HCT116 (cell line): ENCODE results near the gene CTBP2. TPM values are rescaled to one million over a fixed set of nuclear protein-coding genes. Genes with fewer than 3 reads are reported as not detected.

Experiments used
- ATAC-seq: fragments of 200-7000 bp; cut with Tn5 transposase; 2 replicates; pipeline ENCODE4 v1.9.1; 2020; ENCODE audit warnings: mild to moderate bottlenecking, moderate library complexity
- BruUV-seq: library from RNA; stranded (reverse); fragments of 400-500 nt; replicated peaks from 2 replicates; lab custom pipeline; 2021; lab: Mats Ljungman, UMichigan
- CTCF ChIA-PET: fragments of 300-600 bp; sonication (Branson Sonifier 250); formaldehyde crosslinking; loops from one replicate; lab custom pipeline; 2021; ENCODE audit warnings: antibody characterized with exemption; lab: Charles Lee
- POLR2A ChIA-PET: fragments of 300-600, 350-600 bp; sonication (Branson Sonifier 250); formaldehyde crosslinking; loops from one replicate; lab custom pipeline; 2021; ENCODE audit warnings: antibody characterized with exemption; lab: Charles Lee
- RAD21 ChIA-PET, 2 experiments: fragments of 300-600 bp; sonication (Branson Sonifier 250); formaldehyde crosslinking; loops; one replicate each; lab custom pipeline; 2023; ENCODE audit warnings: low total read pairs in 2 of 2; ENCODE audit not compliant: uncharacterized antibody in 2 of 2, unreplicated experiment in 2 of 2, low non-redundant PET in 1 of 2; lab: Charles Lee
- DNase-seq: peaks from one replicate; pipeline ENCODE4 v3.0.0-alpha.2; 2010; ENCODE audit warnings: low read depth, low spot score
- H2AFZ ChIP-seq: fragments of 200-600 bp; shearing (Covaris generic), sonication (generic); 2 replicates; pipeline ENCODE4 v1.6.1; 2017; ENCODE audit warnings: low read depth, mixed run types, mixed read lengths, antibody characterized with exemption, low read length; ENCODE audit not compliant: poor library complexity, severe bottlenecking
- H3K27ac ChIP-seq: 2 replicates; pipeline ENCODE4 v1.5.1; 2012; ENCODE audit warnings: low read depth, low read length
- H3K27me3 ChIP-seq: fragments of 200-600 bp; sonication (generic); 2 replicates; pipeline ENCODE4 v1.6.1; 2016; ENCODE audit warnings: mixed run types, low read length, mixed read lengths; ENCODE audit not compliant: insufficient read depth
- H3K36me3 ChIP-seq, 2 experiments: fragments of 200-500 bp in 1 of 2; fragments of 200-600 bp in 1 of 2; sonication (Bioruptor generic) in 1 of 2; sonication (generic) in 1 of 2; 2 replicates each; pipeline versions ENCODE4 v1.5.1 to v1.6.1; 2014 to 2016; ENCODE audit warnings: low read length in 2 of 2, inconsistent platforms in 1 of 2, mixed read lengths in 1 of 2, mixed run types in 1 of 2; ENCODE audit not compliant: insufficient read depth in 2 of 2, control insufficient read depth in 1 of 2
- H3K4me1 ChIP-seq, 2 experiments: fragments of 200-600 bp in 1 of 2; sonication (generic) in 1 of 2; 2 replicates each; pipeline versions ENCODE4 v1.5.1 to v1.6.1; 2012 to 2017; ENCODE audit warnings: low read length in 2 of 2, inconsistent platforms in 1 of 2, mild to moderate bottlenecking in 1 of 2, mixed read lengths in 1 of 2, mixed run types in 1 of 2, moderate library complexity in 1 of 2; ENCODE audit not compliant: insufficient read depth in 2 of 2, control insufficient read depth in 1 of 2
- H3K4me2 ChIP-seq: fragments of 200-600 bp; sonication (generic); 2 replicates; pipeline ENCODE4 v1.6.1; 2017; ENCODE audit warnings: mixed run types, low read length, mixed read lengths
- H3K4me3 ChIP-seq, 2 experiments: fragments of 200-600 bp in 1 of 2; sonication (generic) in 1 of 2; replicated peaks in 1 of 2; 2 replicates each; pipeline ENCODE4 v1.5.1; 2011 to 2016; ENCODE audit warnings: low read length in 2 of 2, control low read depth in 1 of 2, low read depth in 1 of 2, mild to moderate bottlenecking in 1 of 2, mixed read lengths in 1 of 2, mixed run types in 1 of 2
- H3K79me2 ChIP-seq: fragments of 200-600 bp; sonication (generic); 2 replicates; pipeline ENCODE4 v1.6.1; 2017; ENCODE audit warnings: mild to moderate bottlenecking, mixed run types, low read length, moderate library complexity, mixed read lengths; ENCODE audit not compliant: insufficient read depth
- H3K9ac ChIP-seq: fragments of 200-600 bp; sonication (generic); 2 replicates; pipeline ENCODE4 v1.6.1; 2016; ENCODE audit warnings: low read length, mixed read lengths
- H3K9me2 ChIP-seq: fragments of 200-600 bp; sonication (generic), shearing (Covaris generic); 2 replicates; pipeline ENCODE4 v1.6.1; 2017; ENCODE audit warnings: mixed run types, mild to moderate bottlenecking, moderate library complexity; ENCODE audit not compliant: insufficient read depth
- H3K9me3 ChIP-seq, 2 experiments: fragments of 200-500 bp in 1 of 2; fragments of 200-600 bp in 1 of 2; sonication (Bioruptor generic) in 1 of 2; sonication (generic) in 1 of 2; 2 replicates each; pipeline ENCODE4 v1.6.1; 2014 to 2017; ENCODE audit warnings: low read length in 2 of 2, mixed read lengths in 2 of 2, inconsistent platforms in 1 of 2, low read depth in 1 of 2, mild to moderate bottlenecking in 1 of 2, mixed run types in 1 of 2, moderate library complexity in 1 of 2; ENCODE audit not compliant: control insufficient read depth in 1 of 2, insufficient read depth in 1 of 2
- H4K20me1 ChIP-seq: fragments of 200-600 bp; sonication (generic), shearing (Covaris generic); 2 replicates; pipeline ENCODE4 v1.6.1; 2017; ENCODE audit warnings: mixed run types, mild to moderate bottlenecking, moderate library complexity; ENCODE audit not compliant: insufficient read depth
- EGR1 ChIP-seq: IDR thresholded peaks from 2 replicates; pipeline ENCODE4 v1.6.1; 2012; ENCODE audit warnings: low read depth
- ELF1 ChIP-seq: IDR thresholded peaks from 2 replicates; pipeline ENCODE4 v1.6.1; 2012; ENCODE audit warnings: low read depth, borderline replicate concordance
- EZH2 ChIP-seq: fragments of 200-600 bp; sonication (generic); IDR thresholded peaks from 2 replicates; pipeline ENCODE4 v1.6.1; 2017; ENCODE audit warnings: antibody characterized with exemption, mixed run types
- EZH2phosphoT487 ChIP-seq: fragments of 200-600 bp; IDR thresholded peaks from 2 replicates; pipeline ENCODE4 v1.6.1; 2018; ENCODE audit warnings: antibody characterized with exemption, borderline replicate concordance
- FOSL1 ChIP-seq: IDR thresholded peaks from 2 replicates; pipeline ENCODE4 v1.6.1; 2012; ENCODE audit warnings: low read depth
- JUND ChIP-seq: IDR thresholded peaks from 2 replicates; pipeline ENCODE4 v1.6.1; 2012
- POLR2A ChIP-seq: IDR thresholded peaks from 2 replicates; pipeline ENCODE4 v1.7.0; 2011; ENCODE audit warnings: borderline replicate concordance; ENCODE audit not compliant: insufficient read depth, insufficient read length; ENCODE audit errors: extremely low read depth
- POLR2AphosphoS5 ChIP-seq: IDR thresholded peaks from 2 replicates; pipeline ENCODE4 v1.6.1; 2011; ENCODE audit warnings: mild to moderate bottlenecking, low read depth, low read length, moderate library complexity
- RAD21 ChIP-seq: IDR thresholded peaks from 2 replicates; pipeline ENCODE4 v1.6.1; 2012; ENCODE audit warnings: low read depth, mild to moderate bottlenecking
- SIN3A ChIP-seq: IDR thresholded peaks from 2 replicates; pipeline ENCODE4 v1.6.1; 2012; ENCODE audit warnings: low read depth
- SP1 ChIP-seq: IDR thresholded peaks from 2 replicates; pipeline ENCODE4 v1.6.1; 2012; ENCODE audit warnings: low read depth
- SRF ChIP-seq: IDR thresholded peaks from 2 replicates; pipeline ENCODE4 v1.6.1; 2012; ENCODE audit warnings: low read depth
- YY1 ChIP-seq: IDR thresholded peaks from 2 replicates; pipeline ENCODE4 v1.6.1; 2011; ENCODE audit warnings: low read length, low read depth, moderate library complexity, mild to moderate bottlenecking; ENCODE audit not compliant: insufficient replicate concordance; ENCODE audit errors: extremely low read depth
- ZFX ChIP-seq: fragments of 450-650 bp; IDR thresholded peaks from 2 replicates; pipeline ENCODE4 v1.6.1; 2017
- intact Hi-C: fragments of 100-400 bp; cut with micrococcal nuclease; formaldehyde crosslinking; loops from 2 replicates; pipeline ENCODE4 v1.10.0; 2022
- total RNA-seq: library from RNA; stranded (reverse); gene quantifications from one replicate; pipeline ENCODE4 v1.2.1, GENCODE V29; 2021; ENCODE audit not compliant: unreplicated experiment
- TF ChIP-seq, protein P1 (sequence below): IDR thresholded peaks from 2 replicates; pipeline ENCODE4 v1.6.1; 2011; ENCODE audit warnings: mild to moderate bottlenecking, low read length, moderate library complexity; ENCODE audit not compliant: insufficient replicate concordance; ENCODE audit errors: extremely low read depth
- TF ChIP-seq, protein P2 (sequence below): IDR thresholded peaks from 2 replicates; pipeline ENCODE4 v1.6.1; 2012
- TF ChIP-seq, protein P3 (sequence below): IDR thresholded peaks from 2 replicates; pipeline ENCODE4 v1.6.1; 2012

Gene CTBP2
- total RNA-seq, 1 experiment from 2014 or later, result 144 TPM

DNA sequence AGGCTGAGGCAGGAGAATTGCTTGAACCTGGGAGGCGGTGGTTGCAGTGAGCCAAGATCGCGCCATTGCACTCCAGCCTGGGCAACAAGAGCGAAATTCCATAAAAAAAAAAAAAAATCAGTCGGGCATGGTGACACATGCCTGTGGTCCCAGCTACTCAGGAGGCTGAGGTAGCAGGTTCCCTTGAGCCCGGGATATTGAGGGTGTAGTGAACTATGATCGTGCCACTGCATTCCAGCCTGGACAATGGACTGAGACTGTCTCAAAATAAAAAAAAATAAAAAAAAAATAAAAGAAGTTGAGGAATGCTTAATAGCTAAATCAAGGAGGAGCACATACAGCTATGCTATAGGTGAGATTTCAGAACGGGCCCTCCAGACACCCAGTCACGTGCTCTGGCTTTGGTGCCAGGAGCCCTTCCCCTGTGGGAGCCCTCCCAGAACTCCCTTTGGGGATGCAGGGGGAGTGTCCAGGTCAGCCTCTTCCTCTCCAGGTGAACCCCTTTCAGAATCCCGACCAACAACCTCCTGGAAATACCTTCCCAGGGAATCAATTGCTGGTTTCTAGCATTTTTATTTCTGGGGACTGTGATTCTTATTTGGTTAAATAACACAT is 42.9 kb upstream of the CTBP2 start (continued):
- TF ChIP-seq, protein P1, sequence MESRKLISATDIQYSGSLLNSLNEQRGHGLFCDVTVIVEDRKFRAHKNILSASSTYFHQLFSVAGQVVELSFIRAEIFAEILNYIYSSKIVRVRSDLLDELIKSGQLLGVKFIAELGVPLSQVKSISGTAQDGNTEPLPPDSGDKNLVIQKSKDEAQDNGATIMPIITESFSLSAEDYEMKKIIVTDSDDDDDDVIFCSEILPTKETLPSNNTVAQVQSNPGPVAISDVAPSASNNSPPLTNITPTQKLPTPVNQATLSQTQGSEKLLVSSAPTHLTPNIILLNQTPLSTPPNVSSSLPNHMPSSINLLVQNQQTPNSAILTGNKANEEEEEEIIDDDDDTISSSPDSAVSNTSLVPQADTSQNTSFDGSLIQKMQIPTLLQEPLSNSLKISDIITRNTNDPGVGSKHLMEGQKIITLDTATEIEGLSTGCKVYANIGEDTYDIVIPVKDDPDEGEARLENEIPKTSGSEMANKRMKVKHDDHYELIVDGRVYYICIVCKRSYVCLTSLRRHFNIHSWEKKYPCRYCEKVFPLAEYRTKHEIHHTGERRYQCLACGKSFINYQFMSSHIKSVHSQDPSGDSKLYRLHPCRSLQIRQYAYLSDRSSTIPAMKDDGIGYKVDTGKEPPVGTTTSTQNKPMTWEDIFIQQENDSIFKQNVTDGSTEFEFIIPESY, result no peak
- TF ChIP-seq EZH2, result no peak
- TF ChIP-seq, protein P2, sequence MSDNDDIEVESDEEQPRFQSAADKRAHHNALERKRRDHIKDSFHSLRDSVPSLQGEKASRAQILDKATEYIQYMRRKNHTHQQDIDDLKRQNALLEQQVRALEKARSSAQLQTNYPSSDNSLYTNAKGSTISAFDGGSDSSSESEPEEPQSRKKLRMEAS, result no peak
- no peak for TF ChIP-seq FOSL1
- TF ChIP-seq EGR1, result no peak
- no peak for TF ChIP-seq JUND

DNA sequence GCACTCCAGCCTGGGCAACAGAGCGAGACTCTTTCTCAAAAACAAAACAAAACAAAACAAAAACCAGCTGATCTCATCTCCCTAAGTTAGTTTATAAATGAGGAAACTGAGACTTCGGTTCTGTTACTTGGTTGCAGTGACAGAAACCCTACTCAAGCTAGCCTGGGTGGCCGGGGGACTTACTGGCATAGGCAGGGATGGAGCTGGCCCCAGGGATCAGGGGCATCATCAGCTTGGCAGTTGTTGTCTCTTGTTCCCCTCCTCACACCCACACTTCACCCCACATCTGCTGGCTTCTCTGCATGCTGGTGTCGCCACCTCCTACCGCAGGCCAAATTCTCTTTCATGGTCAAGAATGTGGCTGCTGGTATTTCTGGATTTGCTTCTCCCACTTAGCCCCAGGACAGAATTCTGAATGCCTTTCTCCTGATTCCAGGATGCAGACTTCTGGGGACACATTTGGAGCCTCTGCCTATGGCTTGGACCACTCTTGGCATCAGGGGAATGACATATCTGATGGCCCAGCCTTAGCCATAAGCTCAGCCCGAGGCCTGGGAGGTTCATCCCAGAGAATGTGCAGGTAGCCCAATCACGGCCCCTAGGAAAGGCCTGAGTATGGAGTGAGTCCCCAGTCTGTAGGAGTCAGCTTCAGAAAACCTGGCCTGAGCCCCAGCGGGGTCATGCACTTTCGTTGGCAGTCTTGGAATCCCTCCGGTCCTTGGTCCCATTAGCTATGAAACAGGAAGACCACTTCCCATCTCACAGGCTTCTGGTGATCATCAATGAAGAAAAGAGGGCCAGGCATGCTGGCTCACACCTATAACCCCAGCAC is 41.6 kb upstream of the CTBP2 start:
- Histone ChIP-seq H3K9ac (no peak overlapping the region), H3K4me3 (no peak overlapping the region), H3K27ac (no peak overlapping the region), H3K27me3 (no peaks in the 10 kb centered on the region), H3K36me3 (no peaks in the 10 kb centered on the region), H3K9me3 (no peaks in the 10 kb centered on the region), H2AFZ (no peak overlapping the region), H3K4me2 (peak overlapping the region; percentile 83), H3K9me2 (no peaks in the 10 kb centered on the region), H4K20me1 (no peaks in the 10 kb centered on the region), H3K79me2 (no peaks in the 10 kb centered on the region), H3K4me1 (peaks cover 12 to 21% of the 10 kb centered on the region in 2 experiments)
- ChIA-PET POLR2A (no interaction called here), CTCF (no interaction called here), RAD21 (no interaction called here)
- TF ChIP-seq SIN3A (no peak), RAD21 (no peak), ZFX (no peak), YY1 (no peak), EZH2phosphoT487 (no peak), POLR2A (no peak), SRF (no peak), SP1 (no peak), EGR1 (no peak), ELF1 (no peak), POLR2AphosphoS5 (no peak)
- TF ChIP-seq, protein P3, sequence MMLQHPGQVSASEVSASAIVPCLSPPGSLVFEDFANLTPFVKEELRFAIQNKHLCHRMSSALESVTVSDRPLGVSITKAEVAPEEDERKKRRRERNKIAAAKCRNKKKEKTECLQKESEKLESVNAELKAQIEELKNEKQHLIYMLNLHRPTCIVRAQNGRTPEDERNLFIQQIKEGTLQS, result no peak
- TF ChIP-seq, protein P2, result no peak
- ATAC-seq, result no peak
- DNase-seq, result no peak
- BruUV-seq, result no TSS peak
- intact Hi-C loops, result no loop called here
